GM19023 (cell line): ENCODE measurements around the gene FAHD1.

ENCODE experiments used
- ATAC-seq: cut with Tn5 transposase; IDR thresholded peaks from one replicate; pipeline ENCODE4 v1.9.1; 2021; ENCODE audit warnings: mild to moderate bottlenecking, moderate library complexity; ENCODE audit not compliant: unreplicated experiment

Gene FAHD1

DNA sequence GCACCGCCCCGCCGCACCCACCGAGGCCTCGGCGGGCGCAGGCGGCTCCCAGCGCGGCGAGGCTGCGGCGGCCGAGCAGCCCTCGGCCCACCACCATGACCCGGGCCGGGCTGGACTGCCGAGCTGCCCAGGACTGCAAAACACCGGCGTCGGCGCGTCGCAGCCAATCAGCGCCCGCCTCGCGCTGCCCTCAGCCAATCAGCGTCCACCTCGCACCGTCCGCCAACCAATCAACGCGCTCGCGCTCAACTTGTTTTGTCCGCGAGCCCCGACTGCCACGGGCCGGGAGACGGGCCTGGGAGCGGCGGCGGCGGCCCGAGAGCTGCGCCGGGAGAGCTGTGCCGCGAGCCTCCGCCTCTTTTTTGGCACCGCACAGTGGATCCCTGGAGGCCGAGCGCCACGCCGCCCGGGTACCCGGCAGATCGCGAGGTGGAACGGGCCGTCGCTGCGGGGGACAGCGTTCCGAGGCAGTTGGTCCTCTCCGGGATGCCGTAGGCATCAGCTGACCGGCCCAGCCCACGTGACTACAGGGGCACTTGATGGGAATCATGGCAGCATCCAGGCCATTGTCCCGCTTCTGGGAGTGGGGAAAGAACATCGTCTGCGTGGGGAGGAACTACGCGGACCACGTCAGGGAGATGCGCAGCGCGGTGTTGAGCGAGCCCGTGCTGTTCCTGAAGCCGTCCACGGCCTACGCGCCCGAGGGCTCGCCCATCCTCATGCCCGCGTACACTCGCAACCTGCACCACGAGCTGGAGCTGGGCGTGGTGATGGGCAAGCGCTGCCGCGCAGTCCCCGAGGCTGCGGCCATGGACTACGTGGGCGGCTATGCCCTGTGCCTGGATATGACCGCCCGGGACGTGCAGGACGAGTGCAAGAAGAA is at the start of gene FAHD1, which contains the start of gene HAGH:
FAHD1 (plus strand) TSS at position 516 of the 883 bp plus-strand sequence; CDS start at position 549, 33 bp downstream.
HAGH (minus strand) TSS at position 135 of the 883 bp plus-strand sequence; CDS start at position 97, 38 bp downstream.
- ATAC-seq: peak; percentile 89

DNA sequence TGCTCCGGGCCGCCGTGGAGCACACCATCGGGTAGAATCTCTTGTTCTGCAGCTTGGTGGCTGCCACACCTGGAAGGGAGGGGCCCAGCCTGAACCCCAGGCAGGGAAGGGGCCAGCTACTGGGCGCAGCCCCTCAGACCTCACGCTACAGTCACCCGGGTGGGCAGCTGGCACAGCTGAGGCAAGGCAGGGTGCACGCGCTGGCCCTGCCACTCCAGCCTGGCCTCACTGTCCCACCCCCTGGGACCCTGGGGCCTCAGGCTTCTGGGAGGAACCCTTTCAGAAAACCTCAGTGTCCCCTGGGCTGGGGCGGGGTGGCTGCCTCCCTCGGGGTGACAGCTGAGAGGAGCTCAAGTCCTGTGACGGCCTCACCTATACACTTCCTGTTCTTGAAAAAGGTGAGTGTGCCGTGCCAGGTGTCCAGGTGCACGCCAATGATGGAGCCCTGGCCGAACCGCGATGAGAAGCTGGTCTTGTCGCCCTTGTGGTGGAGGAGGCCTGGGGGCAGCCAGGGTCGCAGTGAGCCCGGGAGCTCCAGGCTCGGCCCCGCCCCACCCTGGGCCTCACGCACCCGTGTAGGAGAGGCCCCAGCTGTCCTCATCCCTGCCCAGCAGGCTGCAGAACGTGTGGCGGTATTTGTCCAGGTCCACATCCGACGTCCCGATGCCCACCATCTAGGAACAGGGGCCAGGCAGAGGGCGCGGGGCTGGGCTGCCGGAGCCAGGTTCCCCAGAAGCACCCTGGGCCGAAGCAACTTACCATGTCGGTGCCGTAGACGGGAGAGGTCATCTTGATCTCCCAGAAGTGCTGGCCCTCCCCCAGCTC is 49.4 kb upstream of the FAHD1 start:
- ATAC-seq: no peak

DNA sequence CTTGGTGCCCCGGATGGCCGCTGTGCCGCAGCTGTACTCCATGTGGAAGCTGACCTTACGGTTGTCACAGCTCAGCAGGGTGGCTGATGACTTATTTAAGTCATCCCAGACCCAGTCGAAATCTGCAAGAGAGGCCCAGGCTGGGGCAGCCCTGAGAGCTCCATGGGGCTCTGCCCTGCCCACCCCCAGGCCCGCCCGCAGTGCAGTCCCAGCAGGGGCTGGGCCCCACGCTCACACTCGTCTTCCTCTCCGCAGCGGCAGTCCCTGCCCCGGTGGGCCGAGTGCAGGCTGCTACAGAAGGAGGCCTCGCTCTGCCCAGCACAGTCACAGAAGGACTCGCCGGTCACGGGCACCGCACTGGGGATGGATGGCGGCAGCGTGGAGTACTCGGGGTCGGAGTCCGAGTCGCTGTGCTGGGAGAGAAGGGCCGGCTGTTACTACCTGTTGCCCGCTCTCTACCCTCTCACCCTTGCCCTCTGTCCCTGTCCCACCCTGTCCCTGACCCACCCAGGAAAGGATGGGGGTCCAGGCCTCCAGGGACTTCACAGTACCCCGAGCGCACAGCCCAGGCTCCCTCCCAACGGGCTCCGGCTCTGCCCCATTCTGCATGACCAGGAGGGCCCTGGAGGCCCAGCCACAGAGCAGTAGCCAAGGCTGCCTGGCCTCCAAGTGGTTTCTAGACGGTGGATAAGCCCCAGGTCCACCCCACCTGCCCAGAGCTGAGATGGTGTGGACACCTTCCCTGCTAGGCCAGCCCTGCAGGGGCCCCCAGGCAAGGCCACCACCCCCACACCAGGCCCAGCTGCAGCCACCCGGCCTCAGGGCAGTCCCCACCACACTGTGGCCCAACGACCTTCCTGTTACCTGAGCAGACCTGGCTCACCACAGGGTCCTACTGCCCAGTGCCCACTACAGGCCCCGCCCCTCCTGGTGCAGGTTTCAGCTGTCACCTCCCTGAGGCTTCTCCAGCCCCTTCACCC is 48.5 kb upstream of the FAHD1 start:
- no peak for ATAC-seq

DNA sequence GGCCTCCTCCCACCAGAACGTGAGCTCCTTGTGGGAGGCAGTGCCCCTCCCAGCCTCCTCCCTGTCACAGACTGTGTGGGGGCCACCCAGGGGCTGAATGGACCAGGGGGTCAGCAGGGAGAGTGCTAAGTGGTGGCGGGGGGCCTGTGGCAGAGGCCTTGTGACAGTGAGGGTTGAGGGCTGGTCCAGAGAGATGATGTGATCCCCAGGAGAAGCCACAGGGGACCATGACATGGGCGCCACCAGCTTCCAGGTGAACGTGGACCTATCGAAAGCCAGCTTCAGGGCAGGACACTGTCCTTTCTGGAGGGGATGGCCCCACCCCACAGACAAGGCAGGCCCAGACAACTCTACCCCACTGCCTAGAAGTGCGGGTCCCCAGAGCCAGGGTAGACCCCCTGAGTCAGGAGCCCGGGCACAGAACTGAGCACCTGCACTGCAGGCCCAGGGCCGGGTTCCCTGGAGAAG is 47.7 kb upstream of the FAHD1 start:
- ATAC-seq: no peak

DNA sequence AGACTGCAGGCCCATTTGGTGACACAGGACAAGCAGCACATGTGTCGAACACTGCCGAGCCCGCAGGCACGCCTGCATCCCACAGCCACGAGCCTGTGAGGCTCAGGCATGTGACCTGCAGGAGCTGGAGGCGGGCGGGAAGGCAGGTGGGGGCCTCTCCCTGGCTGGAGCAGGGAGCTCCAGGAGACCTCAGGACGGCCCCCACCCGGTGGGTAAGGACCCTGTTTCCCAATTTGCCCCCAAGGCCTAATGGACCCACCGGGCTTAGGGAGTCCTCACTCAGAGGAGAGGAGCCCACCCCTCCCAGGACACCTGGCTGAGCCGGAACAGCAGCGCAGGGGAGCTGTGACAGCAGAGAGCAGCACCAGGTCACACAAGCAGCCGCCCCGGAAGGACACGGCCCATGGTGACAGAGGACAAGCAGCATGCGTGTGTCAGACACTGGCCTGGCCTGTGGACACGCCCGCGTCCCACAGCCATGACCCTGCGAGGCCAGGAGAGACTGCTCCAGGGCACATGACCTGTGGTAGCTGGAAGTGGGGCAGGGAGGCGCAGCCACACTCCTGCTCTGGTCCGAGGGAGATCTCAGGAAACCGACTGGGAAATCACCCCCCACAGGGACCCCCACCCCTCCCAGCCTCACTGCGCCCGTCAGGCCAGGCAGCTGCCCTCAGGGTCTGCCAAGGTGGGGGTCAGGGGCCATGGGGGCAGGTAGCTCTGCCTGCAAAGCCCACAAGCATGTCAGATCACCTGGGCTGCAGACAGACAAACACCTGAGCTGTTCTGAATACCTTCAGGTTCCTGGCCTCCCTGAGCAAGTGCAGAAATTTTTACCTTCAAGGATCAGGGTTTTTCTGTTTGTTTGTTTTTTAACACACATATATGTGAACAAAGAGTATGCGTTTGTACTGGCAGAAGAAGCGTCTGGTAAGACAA is 47.0 kb upstream of the FAHD1 start:
- ATAC-seq: no peak

DNA sequence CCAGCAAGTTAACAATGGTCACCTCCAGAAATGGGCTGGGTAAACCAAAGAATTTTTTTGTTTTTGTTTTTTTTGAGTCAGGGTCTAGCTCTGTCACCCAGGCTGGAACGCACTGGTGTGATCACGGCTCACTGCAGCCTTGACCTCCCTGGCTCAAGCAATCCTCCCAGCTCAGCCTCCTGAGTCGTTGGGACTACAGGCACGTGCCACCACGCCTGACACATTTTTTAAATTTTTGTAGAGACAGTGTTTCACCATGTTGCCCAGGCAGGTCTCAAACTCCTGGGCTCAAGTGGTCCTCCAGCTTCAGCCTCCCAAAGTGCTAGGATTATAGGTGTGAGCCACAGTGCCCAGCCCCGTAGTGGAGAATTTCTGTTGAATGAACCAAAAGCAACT is 46.3 kb upstream of the FAHD1 start:
- ATAC-seq: no peak

DNA sequence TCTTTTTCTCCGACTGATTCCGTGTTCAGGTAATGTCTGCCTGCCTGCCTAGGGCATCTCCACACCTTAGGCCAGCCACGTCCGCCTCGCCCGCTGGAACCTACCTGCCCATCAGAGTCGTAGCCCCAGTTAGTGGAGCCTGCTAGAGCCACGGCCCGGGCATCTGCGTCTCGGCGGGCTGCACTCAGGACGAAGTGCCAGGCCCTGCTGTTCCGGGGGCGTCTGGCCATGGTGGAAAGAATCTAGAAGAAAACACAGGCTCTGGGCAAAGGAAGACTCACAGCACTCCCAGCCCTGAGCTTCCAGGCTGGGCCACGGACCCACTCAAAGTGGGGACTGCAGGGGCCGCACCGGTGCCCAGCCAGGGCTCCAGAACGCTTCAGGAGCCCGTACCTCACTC is 45.8 kb upstream of the FAHD1 start:
- ATAC-seq: no peak

DNA sequence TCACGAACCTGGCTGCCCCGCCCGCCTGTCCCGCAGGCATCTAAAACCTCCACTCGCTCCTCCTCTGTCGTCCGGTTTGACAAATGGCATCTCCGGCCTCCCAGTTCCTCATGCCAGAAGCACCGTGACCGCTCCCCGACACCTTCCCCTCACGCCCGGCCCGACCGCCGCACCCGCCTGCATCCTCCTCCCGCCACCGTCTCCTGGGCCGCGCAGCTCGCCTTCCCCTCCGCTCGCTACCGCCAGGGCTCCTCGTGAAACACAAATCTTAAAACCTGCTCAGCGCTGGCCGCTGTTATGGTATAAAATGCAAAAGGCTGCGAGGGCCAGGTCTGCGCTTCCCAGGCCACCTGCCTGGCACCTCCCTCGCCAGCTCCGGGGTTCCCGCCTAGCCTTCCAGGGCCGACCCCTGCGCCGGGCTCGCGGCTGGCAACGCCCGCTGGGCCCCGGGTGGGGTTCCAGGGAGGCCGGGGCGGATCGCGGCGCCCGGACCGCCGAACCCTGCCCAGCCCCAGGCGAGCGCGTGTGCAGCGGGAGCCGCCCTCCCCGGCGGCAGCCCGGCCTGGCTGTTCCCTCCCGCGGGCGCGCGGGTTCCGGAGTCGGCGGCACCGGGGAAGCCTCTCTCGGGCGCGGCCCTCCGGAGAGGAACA is 45.1 kb upstream of the FAHD1 start:
- peak; percentile 2 for ATAC-seq

DNA sequence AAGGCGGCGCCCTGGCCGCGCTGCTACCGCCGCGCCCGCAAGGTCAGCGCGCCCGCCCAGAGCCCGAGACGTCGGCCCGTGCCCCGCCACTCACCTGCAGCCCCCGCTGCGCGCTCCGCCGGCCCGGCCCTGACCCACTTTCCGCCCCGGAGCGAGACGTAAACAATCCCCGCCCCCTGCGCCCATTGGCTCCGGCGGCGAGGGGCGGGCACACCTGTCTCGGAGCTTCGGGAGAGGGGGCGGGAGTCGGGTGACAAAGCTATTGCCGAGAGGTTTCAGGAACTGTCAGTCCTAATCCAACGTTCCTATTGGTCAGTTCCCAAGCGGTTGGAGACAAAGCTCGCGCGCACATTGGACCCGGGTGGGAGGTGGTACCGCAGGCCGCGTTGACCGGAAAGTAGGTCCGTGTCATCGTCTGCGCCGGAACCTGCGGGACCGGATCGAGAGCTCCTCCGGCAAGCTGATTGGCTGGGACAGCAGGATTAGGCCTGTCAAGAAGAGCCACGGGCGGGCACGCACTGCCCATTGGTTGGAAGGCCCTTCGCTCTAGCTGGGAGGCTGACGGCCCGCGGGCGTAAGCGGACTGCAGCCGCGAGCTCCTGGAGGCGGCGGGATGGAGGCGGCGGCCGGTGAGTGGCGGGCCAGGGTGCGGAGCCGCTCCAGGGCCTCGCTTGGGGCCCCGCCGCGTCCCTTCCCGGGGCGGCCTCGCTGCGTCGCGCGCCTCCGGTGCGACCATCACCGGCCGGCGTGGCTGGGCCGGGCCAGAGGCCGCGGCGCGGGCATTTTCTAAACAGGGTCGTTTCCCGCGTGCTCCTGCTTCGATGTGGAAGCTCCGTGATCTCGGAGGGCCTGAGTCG is 44.4 kb upstream of the FAHD1 start, which contains the start of the genes NUBP2 and SPSB3:
NUBP2 (plus strand) TSS at position 553 of the 857 bp plus-strand sequence; CDS start at position 614, 61 bp downstream.
SPSB3 (minus strand) TSS at position 164 of the 857 bp plus-strand sequence. CDS start 1,088 bp downstream, outside the sequence.
- peak; percentile 84 for ATAC-seq

DNA sequence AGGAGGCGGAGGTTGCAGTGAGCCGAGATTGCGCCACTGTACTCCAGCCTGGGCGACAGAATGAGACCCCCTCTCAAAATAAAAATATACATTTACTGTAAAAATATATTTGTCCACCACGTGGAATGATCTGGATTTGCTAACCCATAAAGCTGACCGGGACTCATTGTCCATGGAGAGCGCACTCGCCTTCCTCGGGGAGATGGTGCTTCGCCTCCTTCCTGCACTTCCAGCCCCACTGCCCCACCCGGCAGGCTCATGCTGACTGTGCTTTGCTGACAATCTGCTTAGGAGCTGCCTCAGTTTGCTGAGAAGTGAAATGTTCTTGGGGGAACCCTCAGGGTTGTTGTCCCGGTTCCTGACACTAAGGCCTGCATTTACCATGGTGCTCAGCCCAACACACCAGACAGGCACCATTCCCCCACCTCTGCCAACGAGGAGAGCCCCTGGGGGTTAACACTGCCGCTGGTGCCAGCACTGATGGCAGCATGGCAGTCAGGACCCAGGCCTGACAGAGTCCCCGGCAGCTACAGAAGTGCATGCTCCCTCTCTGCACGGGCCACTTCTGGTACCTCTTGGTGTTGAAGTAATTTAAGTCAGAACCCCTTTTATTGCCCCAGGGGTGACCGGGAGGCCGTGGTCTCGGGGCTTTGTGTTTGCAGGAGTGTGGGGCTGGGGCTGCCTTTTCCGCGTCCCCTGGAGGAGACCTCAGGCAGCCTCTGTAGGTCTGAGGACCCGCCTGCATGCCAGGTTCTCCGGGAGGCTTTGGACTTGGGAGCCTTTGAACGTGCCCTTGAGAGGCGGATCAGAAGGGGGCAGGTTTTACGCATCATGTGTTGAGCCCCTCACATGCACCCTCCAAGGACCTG is 41.8 kb upstream of the FAHD1 start:
- ATAC-seq: no peak

DNA sequence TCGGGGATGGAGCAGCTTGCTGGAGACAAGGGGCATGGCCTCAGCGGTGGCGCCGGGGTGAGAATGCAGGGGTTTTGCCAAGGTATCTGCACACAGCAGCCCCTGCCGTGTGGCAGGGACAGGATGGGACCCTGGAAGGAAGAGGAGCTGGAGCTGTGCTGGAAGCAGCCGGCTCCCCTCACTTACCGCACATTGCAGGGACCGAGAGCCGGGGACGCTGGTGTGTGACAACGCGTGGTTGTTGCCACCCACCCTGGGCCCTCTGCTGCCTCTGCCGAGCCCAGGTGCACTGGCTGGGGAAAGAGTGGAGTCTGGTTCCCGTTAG is 41.2 kb upstream of the FAHD1 start:
- no peak for ATAC-seq

DNA sequence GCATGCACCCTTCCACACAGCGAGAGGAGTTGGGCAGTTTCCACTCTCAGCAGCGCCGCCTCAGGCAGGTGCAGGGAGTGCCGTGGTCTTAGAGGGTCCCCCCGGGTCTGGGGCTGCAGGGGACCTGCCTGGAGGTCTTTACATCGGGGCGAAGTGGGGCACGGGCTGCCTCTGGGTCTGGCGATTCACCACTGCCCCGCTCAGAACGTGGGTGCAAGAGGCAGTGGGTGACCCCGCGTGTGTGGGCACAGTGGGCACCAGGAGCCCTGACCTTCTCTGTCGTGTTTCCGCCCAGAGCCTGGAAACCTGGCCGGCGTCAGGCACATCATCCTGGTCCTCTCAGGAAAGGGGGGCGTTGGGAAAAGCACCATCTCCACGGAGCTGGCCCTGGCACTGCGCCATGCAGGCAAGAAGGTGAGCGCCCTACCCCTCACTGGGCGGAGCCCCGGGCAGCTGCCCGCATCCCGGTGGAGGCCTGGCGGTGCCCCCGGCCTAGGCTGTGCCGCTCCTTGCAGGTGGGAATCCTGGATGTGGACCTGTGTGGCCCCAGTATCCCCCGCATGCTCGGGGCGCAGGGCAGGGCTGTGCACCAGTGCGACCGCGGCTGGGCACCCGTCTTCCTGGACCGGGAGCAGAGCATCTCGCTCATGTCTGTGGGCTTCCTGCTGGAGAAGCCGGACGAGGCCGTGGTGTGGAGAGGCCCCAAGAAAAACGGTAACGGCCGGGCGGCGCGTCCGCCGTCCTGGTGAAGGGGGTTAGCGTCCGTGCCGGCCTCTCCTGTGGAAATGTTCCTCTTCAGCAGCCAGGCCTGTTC is 40.6 kb upstream of the FAHD1 start:
- no peak for ATAC-seq

DNA sequence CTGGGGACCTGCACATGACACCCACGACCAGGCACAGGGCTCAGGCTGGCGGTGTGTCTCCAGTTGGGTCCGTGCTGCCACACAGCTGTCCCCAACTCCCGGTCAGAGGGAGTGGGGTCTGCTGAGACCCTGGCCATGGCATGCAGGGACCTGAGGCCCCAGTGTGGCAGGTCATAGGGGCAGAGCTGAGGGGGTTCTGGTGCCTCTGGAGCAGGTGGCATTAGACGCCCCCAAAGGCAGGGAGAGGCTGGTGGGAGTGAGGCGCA is 40.0 kb upstream of the FAHD1 start:
- ATAC-seq: no peak

DNA sequence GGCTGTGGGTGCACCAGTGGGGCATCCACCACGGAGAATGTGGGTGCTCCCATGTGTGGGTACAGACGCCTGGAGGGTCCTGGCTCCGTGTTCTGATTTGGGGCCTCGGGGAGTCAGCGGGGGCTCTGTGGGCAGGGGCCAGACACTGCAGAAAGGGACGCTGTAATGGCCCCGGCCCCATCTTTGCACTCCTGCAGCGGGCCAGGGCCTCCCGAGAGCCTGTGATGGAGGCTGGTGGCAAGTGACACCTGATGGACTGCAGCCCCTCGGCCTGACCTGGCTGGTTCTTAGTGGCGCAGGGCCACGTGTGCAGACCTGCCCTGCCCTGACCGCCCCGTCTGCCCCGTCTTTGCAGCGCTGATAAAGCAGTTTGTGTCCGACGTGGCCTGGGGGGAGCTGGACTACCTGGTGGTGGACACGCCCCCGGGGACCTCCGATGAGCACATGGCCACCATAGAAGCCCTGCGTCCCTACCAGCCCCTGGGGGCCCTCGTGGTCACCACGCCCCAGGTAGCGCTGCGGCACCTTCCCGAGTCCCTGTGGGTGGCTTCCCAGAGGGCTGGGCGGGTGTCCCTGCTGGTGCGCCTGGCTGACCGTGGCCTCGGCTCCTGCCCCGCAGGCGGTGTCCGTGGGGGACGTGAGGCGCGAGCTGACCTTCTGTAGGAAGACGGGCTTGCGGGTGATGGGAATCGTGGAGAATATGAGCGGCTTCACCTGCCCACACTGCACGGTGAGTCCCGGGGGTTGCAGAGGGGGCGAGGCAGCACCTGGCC is 39.5 kb upstream of the FAHD1 start:
- no peak for ATAC-seq

DNA sequence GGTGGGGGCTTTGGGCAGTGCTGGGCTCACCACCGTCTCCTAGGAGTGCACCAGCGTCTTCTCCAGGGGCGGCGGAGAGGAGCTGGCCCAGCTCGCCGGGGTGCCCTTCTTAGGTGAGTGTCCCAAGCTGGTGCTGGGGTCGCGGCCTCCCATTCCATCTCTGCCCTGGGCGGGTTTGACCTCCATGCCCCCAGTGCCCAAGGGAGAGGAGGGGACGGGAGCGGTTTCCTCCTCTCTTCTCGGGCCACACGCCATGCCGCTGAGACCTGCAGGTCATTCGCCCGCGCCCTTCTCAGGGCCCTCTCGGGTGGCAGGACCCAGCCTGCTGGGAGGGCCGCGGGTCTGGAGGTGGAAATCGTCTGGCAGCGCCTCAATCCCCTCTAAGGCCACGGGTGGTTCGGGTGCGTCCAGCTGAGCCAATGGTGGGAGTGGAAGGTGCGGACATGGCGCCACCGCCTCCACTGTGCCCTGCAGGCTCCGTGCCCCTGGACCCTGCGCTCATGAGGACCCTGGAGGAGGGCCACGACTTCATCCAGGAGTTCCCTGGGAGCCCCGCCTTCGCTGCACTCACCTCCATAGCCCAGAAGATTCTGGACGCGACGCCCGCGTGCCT is 38.8 kb upstream of the FAHD1 start:
- ATAC-seq: no peak
